H9 (cell line): ENCODE measurements around the gene DMXL1. TPM values are rescaled to one million over a fixed set of nuclear protein-coding genes. Genes with fewer than 3 reads are reported as not detected.

Experiments
- DNase-seq: peaks from one replicate; pipeline ENCODE4 v3.0.0-alpha.2; 2017
- H2AFZ ChIP-seq: one replicate; pipeline ENCODE4 v1.6.1; 2013; ENCODE audit warnings: mild to moderate bottlenecking, low read length, control low read depth, moderate library complexity
- H2AK5ac ChIP-seq: 2 replicates; pipeline ENCODE4 v1.6.1; 2013; ENCODE audit warnings: low read length, control low read depth, mixed read lengths; ENCODE audit not compliant: insufficient read length
- H2BK120ac ChIP-seq: one replicate; pipeline ENCODE4 v1.6.1; 2013; ENCODE audit warnings: low read depth, mild to moderate bottlenecking, low read length, control low read depth, inconsistent platforms; ENCODE audit not compliant: poor library complexity, severe bottlenecking
- H2BK12ac ChIP-seq: 2 replicates; pipeline ENCODE4 v1.6.1; 2013; ENCODE audit warnings: low read length, control low read depth, mixed read lengths, low read depth; ENCODE audit not compliant: insufficient read length
- H2BK15ac ChIP-seq: 2 replicates; pipeline ENCODE4 v1.6.1; 2013; ENCODE audit warnings: low read depth, low read length, control low read depth
- H2BK20ac ChIP-seq: one replicate; pipeline ENCODE4 v1.6.1; 2013; ENCODE audit warnings: low read depth, mild to moderate bottlenecking, low read length, control low read depth, inconsistent platforms; ENCODE audit not compliant: poor library complexity, severe bottlenecking
- H2BK5ac ChIP-seq: 2 replicates; pipeline ENCODE4 v1.6.1; 2013; ENCODE audit warnings: low read length, control low read depth, mixed read lengths; ENCODE audit not compliant: insufficient read length
- H3K14ac ChIP-seq: 2 replicates; pipeline ENCODE4 v1.6.1; 2013; ENCODE audit warnings: low read length, control low read depth; ENCODE audit not compliant: insufficient read depth
- H3K18ac ChIP-seq: 2 replicates; pipeline ENCODE4 v1.6.1; 2013; ENCODE audit warnings: low read depth, mild to moderate bottlenecking, mixed read lengths, low read length, control low read depth; ENCODE audit not compliant: insufficient read length
- H3K23ac ChIP-seq: 2 replicates; pipeline ENCODE4 v1.6.1; 2013; ENCODE audit warnings: low read length, control low read depth, mixed read lengths, low read depth; ENCODE audit not compliant: insufficient read length
- H3K23me2 ChIP-seq: 2 replicates; pipeline ENCODE4 v1.6.1; 2013; ENCODE audit warnings: low read depth, mild to moderate bottlenecking, mixed read lengths, low read length, control low read depth; ENCODE audit not compliant: insufficient read length, poor library complexity, severe bottlenecking
- H3K27ac ChIP-seq: 2 replicates; pipeline ENCODE4 v1.5.1; 2013; ENCODE audit warnings: low read length, control low read depth, mixed read lengths, low read depth; ENCODE audit not compliant: insufficient read length
- H3K27me3 ChIP-seq: 2 replicates; pipeline ENCODE4 v1.6.1; 2013; ENCODE audit warnings: low read length, control low read depth, inconsistent platforms; ENCODE audit not compliant: insufficient read depth
- H3K4ac ChIP-seq: 2 replicates; pipeline ENCODE4 v1.6.1; 2013; ENCODE audit warnings: low read depth, mild to moderate bottlenecking, control low read depth, inconsistent platforms, low read length, moderate library complexity
- H3K4me1 ChIP-seq: 2 replicates; pipeline ENCODE4 v1.6.1; 2013; ENCODE audit warnings: low read length, control low read depth, inconsistent platforms; ENCODE audit not compliant: insufficient read depth
- H3K4me2 ChIP-seq: 2 replicates; pipeline ENCODE4 v1.6.1; 2013; ENCODE audit warnings: low read length, control low read depth, mixed read lengths; ENCODE audit not compliant: insufficient read length, insufficient read depth
- H3K56ac ChIP-seq: 2 replicates; pipeline ENCODE4 v1.6.1; 2013; ENCODE audit warnings: low read depth, mild to moderate bottlenecking, mixed read lengths, low read length, control low read depth; ENCODE audit not compliant: insufficient read length
- H3K79me1 ChIP-seq: 2 replicates; pipeline ENCODE4 v1.6.1; 2013; ENCODE audit warnings: low read depth, mild to moderate bottlenecking, moderate library complexity, low read length, control low read depth, inconsistent platforms; ENCODE audit not compliant: insufficient read depth, poor library complexity, severe bottlenecking
- H3K79me2 ChIP-seq: 2 replicates; pipeline ENCODE4 v1.6.1; 2013; ENCODE audit warnings: low read length, control low read depth, inconsistent platforms; ENCODE audit not compliant: insufficient read depth
- H3K9ac ChIP-seq: 2 replicates; pipeline ENCODE4 v1.6.1; 2013; ENCODE audit warnings: low read length, control low read depth, mixed read lengths; ENCODE audit not compliant: insufficient read length; ENCODE audit errors: extremely low read depth
- H3K9me3 ChIP-seq: one replicate; pipeline ENCODE4 v1.6.1; 2013; ENCODE audit warnings: low read depth, low read length, inconsistent platforms; ENCODE audit not compliant: control insufficient read depth
- H3T11ph ChIP-seq: one replicate; pipeline ENCODE4 v1.6.1; 2013; ENCODE audit warnings: mild to moderate bottlenecking, low read length, control low read depth, inconsistent platforms
- H4K20me1 ChIP-seq: one replicate; pipeline ENCODE4 v1.6.1; 2013; ENCODE audit not compliant: control insufficient read depth, insufficient read length, insufficient read depth
- H4K5ac ChIP-seq: 2 replicates; pipeline ENCODE4 v1.6.1; 2013; ENCODE audit warnings: low read depth, mild to moderate bottlenecking, mixed read lengths, low read length, control low read depth; ENCODE audit not compliant: insufficient read length
- H4K8ac ChIP-seq: replicated peaks from 2 replicates; pipeline ENCODE4 v1.6.1; 2013; ENCODE audit warnings: low read length, control low read depth, mixed read lengths, low read depth; ENCODE audit not compliant: insufficient read length
- H4K91ac ChIP-seq: 2 replicates; pipeline ENCODE4 v1.6.1; 2013; ENCODE audit warnings: low read depth, mild to moderate bottlenecking, moderate library complexity, mixed read lengths, low read length, control low read depth; ENCODE audit not compliant: insufficient read length
- H3K27ac Mint-ChIP-seq, 3 experiments: 2 replicates in 2 of 3; 3 replicates in 1 of 3; pipeline ENCODE4 v1.8.0; 2020 to 2021; ENCODE audit warnings: mixed read lengths in 3 of 3, mild to moderate bottlenecking in 1 of 3, moderate library complexity in 1 of 3
- H3K27me3 Mint-ChIP-seq: 2 replicates; pipeline ENCODE4 v1.8.0; 2021; ENCODE audit warnings: low read depth, mild to moderate bottlenecking, moderate library complexity, mixed read lengths
- H3K36me3 Mint-ChIP-seq, 3 experiments: 2 replicates in 2 of 3; 3 replicates in 1 of 3; pipeline ENCODE4 v1.8.0; 2020 to 2021; ENCODE audit warnings: low read depth in 3 of 3, mixed read lengths in 3 of 3; ENCODE audit not compliant: insufficient read depth in 1 of 3
- H3K4me1 Mint-ChIP-seq, 2 experiments: 2 replicates each; pipeline ENCODE4 v1.8.0; 2020; ENCODE audit warnings: mixed read lengths in 2 of 2
- H3K4me3 Mint-ChIP-seq, 2 experiments: 2 replicates in 1 of 2; 3 replicates in 1 of 2; pipeline ENCODE4 v1.8.0; 2020 to 2021; ENCODE audit warnings: mild to moderate bottlenecking in 2 of 2, mixed read lengths in 2 of 2, moderate library complexity in 1 of 2
- H3K9me3 Mint-ChIP-seq, 2 experiments: 2 replicates in 1 of 2; 3 replicates in 1 of 2; pipeline ENCODE4 v1.8.0; 2020; ENCODE audit warnings: mild to moderate bottlenecking in 2 of 2, mixed read lengths in 2 of 2, moderate library complexity in 1 of 2
- WGBS: extraction: QIAGEN DNeasy Blood & Tissue Kit; methylation state at CpG from one replicate; pipeline ENCODE4 v1.1.7; 2013; ENCODE audit warnings: missing lambda C conversion rate, low lambda C conversion rate, mixed read lengths; ENCODE audit not compliant: insufficient read length; ENCODE audit errors: extremely low coverage; 5-methylcytosine and 5-hydroxymethylcytosine counted together
- total RNA-seq: library from RNA; stranded (reverse); gene quantifications from 2 replicates; pipeline ENCODE4 v1.2.1, GENCODE V29; 2021
- TF ChIP-seq, protein P1 (sequence below): fragments of 200-600 bp; sonication (generic); conservative IDR thresholded peaks from 3 replicates; pipeline ENCODE4 v1.8.0; 2021; ENCODE audit warnings: antibody characterized with exemption, mild to moderate bottlenecking

DMXL1 gene
- total RNA-seq, 1 experiment from 2014 or later = 63.5 TPM

DNA sequence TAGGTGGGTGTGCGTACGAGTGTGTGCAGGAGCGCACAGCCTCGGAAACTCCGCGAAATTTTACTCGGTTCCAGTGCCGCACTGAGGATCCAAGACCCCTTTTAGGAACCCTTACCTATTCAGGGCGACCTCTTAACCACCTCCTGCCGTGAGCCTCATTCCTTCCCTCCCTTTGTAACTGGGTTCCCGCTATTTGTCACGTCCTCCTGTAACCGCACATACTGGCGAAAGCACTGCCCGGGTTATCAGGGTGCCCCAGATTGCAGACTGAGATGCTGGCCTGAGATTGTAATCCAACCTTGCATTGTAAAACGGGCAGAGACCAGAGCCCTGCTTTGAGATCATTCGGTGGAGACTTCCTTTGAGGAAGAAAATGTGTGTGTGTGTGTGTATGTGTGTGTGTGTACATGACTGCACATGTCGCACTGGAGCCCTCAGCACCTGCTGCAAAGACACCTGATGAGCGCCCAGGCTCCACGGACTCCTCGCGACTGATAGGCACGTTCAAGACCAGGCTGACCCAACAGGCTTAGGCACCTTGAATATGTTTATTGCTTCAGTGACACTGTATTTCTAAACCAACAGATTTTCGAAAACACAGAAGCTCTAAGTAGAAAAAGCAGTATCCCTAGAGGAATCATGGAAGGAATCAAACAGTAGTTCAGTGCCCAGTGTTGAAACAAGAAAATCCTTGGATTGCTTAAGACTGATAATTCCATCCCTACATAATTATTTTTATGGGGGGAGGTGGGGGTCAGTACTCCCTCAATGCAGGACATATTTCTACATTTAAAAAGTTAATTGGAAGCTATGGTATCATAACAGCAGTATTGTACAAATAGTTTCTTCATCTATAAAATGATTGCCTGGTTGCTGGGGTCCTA, 198.4 kb downstream of the DMXL1 start:
- H2AFZ ChIP-seq = peak overlapping the region; percentile 27
- H3K4me1 Mint-ChIP-seq = peaks cover 32 to 43% of the 10 kb centered on the region in 2 experiments

More for the DNA sequence above, 198.4 kb downstream of the DMXL1 start:
- WGBS = no CpG with 5 or more reads among the region's 24 CpGs
- Histone ChIP-seq H4K5ac (no peak overlapping the region), H3K18ac (peak overlapping the region; percentile 65), H3K79me2 (no peaks in the 10 kb centered on the region), H3K4me1 (no peaks in the 10 kb centered on the region), H2BK15ac (no peak overlapping the region), H3K23me2 (peaks cover 9% of the 10 kb centered on the region), H3K27me3 (no peaks in the 10 kb centered on the region), H4K8ac (no peak overlapping the region), H4K20me1 (no peaks in the 10 kb centered on the region), H3K9me3 (no peaks in the 10 kb centered on the region), H3K14ac (peak overlapping the region; percentile 83), H2BK12ac (no peak overlapping the region), H2AK5ac (no peak overlapping the region), H3K23ac (no peak overlapping the region), H2BK20ac (no peak overlapping the region), H3K79me1 (no peaks in the 10 kb centered on the region), H3K56ac (no peak overlapping the region), H3K4me2 (peak overlapping the region; percentile 88), H3K9ac (peak overlapping the region; percentile 86), H2BK120ac (no peak overlapping the region), H2BK5ac (no peak overlapping the region), H3K4ac (no peak overlapping the region), H4K91ac (no peak overlapping the region), H3K27ac (no peak overlapping the region), H3T11ph (no peak overlapping the region)
- peak overlapping the region; percentile 86 to 95 for H3K4me3 Mint-ChIP-seq
- peak overlapping the region in 2 of 3 experiments; percentile 45 to 95; a peak in 4 of 7 replicates for H3K27ac Mint-ChIP-seq
- peaks cover 25% of the 10 kb centered on the region for H3K27me3 Mint-ChIP-seq
- H3K9me3 Mint-ChIP-seq = no peaks in the 10 kb centered on the region
- H3K36me3 Mint-ChIP-seq = peaks cover 0 to 6% (median 0%) of the 10 kb centered on the region in 3 experiments; a peak in 2 of 7 replicates
- TF ChIP-seq, protein P1, sequence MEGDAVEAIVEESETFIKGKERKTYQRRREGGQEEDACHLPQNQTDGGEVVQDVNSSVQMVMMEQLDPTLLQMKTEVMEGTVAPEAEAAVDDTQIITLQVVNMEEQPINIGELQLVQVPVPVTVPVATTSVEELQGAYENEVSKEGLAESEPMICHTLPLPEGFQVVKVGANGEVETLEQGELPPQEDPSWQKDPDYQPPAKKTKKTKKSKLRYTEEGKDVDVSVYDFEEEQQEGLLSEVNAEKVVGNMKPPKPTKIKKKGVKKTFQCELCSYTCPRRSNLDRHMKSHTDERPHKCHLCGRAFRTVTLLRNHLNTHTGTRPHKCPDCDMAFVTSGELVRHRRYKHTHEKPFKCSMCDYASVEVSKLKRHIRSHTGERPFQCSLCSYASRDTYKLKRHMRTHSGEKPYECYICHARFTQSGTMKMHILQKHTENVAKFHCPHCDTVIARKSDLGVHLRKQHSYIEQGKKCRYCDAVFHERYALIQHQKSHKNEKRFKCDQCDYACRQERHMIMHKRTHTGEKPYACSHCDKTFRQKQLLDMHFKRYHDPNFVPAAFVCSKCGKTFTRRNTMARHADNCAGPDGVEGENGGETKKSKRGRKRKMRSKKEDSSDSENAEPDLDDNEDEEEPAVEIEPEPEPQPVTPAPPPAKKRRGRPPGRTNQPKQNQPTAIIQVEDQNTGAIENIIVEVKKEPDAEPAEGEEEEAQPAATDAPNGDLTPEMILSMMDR = no peak
- DNase-seq = peak; percentile 48
